ENCODE data around the gene SMURF1.

The SMURF1 gene

GRCh38 chr7:99042957-99043356 is 101.0 kb downstream of the SMURF1 start:
- peak; percentile 67 for DNase-seq

DNA sequence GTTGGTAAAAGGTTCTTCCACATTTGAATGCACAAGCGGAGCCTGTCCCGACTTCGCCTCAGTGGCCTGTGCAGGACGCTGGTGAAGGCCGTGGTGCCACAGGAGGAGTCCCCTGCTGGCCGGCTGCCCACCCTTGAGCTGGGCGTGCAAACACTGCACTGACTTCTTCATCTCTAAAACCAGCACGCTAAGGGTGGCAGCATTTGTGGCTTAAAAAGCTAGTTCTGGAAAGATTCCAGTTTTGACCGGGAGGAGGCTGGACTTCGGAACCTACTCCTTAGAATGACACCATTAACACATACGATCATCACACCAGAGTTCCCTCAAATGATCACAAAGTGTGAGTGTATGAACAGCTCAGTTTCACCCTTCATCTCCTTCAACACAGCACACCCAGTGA is 102.4 kb downstream of the SMURF1 start:
- DNase-seq, result no peak

- DNase-seq, result peak; percentile 94
Observed at GRCh38 chr7:99040104-99040958, 103.6 kb downstream of the SMURF1 start.

- no peak for DNase-seq
Observed at GRCh38 chr7:99039384-99039891, 104.5 kb downstream of the SMURF1 start.

DNA sequence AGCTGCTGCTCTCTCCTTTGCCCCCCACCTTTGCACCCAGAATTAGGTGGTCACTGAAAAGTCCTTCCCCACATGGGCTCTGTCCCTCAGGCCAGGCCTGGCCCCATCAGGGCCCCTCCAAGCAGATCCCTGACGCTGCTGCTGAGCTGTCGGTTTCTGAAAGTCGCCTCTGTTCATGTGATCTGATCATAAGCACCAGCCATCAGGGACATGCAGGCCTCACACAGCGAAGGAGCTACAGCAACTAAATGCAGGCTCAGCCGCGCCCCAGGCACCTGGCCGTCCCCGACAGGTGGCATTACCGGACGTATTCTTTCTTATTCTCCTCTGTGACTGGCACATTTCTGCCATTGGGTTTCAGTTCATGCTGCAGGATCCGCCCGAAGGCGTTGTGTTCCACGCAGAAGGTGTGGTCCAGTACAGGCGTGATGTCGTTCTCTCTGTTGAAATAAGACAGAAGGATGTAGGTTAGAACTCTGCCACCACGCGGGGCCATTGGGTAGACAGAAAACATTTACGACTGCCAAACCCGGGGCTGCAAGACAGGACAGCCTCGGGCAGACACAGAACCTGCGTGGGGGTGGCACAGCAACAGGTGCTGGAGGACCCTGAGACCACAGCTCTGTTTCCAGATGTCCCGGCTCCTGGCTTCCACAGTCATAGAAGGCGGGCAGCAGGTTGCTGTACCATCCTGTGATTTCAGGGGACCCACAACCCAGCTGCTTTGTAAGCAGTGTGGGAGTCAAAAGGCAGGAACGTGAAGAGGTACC is 105.6 kb downstream of the SMURF1 start:
- no peak for DNase-seq

DNA sequence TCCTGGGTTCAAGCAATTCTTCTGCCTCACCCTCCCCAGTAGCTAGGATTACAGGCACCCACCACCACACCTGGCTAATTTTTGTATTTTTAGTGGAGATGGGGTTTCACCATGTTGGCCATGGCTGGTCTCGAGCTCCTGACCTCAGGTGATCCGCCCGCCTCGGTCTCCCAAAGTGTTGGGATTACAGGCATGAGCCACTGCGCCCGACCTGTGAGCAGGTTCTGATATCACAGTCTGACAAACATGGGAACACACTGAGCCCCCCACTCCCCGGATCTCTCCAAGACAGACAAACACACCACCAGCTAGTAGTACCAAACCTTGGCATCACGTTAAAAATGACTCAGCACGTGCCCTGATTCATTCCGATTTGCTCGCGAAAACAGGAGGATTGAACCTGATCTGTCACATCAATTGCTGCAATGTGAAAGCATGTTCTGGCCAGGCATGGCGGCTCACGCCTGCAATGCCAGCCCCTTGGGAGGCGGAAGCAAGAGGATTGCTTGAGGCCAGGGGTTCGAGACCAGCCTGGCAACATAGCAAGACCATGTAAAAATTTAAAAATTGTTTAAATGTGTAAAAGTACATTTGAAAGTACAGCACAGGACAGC is 106.5 kb downstream of the SMURF1 start:
- DNase-seq, result no peak

DNA sequence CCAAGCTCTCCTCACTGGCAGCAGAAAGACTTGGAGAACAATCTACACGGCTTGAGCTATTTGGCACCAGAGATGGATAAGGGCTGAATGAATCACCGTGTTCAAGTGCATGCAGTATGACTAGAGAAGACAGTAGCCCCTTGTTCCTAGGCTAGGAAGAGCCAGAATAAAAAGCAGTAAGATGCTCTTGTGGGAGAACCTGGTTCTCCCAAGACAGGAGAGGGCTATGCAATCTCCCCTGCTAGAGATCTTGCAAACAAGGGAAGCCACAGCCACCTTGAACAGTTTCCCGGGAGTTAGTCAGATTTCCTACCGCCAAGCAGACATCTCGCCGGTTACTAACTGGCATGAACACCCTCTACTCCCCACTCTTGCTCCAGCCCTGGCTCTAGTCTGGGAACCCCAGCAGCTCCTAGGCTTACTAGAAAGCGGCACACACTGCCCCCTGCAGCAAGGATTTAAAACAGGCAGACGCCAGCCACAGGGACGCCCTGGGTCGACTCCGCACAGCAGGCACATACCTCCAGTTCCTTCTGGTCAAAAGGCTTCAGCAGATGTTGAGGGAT is 107.3 kb downstream of the SMURF1 start:
- peak; percentile 75 for DNase-seq

- DNase-seq, result no peak
Observed at GRCh38 chr7:99035723-99036545, 108.0 kb downstream of the SMURF1 start.

GRCh38 chr7:99034932-99035722 is 108.8 kb downstream of the SMURF1 start:
- no peak for DNase-seq

- DNase-seq, result no peak
Observed at GRCh38 chr7:99033765-99034164, 110.1 kb downstream of the SMURF1 start.

- no peak for DNase-seq
Observed at GRCh38 chr7:99032928-99033327, 111.0 kb downstream of the SMURF1 start.

DNA sequence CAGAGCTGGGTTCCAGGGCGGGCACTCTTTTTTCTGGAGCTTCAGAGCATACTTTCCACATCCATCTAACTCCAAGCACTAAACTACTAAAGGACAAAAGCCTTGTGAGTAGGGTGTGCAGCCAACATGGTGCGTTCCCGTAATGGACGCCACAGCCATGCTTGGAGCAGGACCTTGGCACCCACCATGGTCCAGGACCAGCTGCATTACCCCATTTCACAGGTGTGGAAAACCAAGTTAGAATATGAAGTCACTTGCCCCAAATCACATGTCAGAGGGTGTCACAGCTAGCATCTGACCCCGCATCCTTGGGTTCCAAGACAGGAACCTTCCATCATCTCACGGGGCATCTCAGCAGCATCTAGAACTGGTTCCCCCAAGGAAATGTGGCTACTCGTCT is 112.4 kb downstream of the SMURF1 start:
- no peak for DNase-seq

DNA sequence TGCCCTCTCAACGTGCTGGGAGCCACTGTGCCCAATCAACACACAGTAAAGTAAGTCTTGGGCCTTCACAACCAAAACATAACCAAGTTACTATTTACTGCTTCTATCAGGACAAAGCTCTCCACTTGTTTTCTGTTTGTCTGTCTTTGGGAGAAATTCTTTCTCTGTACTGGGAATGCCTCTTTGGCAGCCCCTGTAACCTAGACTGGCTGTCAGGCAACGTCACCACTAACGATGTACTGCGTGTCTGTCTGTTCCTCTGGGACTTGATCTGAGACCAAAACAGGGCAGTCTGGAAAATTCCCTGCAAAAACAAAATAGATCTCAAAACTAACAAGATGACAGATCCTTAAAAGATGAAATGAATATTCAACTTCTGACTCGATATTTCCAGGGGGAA is 113.0 kb downstream of the SMURF1 start:
- DNase-seq, result no peak

GRCh38 chr7:99030457-99030856 is 113.5 kb downstream of the SMURF1 start:
- DNase-seq, result no peak

DNA sequence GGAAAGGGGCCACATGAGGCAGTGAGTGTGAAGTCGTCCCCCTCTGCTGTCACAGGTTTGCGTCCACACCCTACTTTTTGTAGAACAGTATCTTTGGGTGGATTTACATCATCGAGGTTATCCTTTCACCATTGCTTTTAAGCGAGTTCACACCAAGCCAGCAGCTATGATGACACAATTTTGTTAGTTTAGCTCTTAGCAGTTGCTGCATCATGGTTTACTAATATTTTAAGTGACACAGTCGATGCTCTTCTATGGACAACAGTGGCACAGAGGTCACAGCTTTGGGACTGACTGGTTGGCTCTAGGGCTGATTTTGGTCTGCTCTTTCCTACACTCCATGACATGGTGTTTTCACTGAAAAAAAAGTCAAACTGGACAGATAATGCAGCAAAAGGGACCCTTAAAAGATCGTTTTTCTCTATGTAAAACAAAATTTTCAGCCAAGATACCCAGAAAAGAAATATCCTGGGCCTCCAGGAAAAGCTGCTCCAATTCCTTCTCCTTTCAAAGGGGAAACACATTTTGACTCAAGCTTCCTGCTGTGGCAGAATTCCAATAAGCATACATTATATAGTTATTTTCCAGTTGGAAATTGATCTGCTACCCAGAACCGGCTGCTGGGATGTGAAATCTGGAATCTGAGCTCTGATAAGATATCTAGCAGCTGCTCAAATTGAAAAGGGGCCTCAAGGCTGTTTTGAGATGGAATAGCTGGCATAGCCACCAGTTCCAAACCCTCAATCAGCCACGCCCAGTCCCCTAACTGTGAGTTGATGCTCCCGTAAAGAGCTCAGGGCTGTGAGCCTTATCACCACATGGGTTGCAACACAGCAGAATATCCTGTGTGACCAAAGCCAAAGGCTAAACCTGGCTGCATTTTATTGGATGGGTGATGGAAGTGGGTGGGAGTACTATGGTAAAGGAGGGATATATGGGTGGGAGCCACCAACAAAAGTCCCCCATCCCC is 114.2 kb downstream of the SMURF1 start:
- no peak for DNase-seq

DNA sequence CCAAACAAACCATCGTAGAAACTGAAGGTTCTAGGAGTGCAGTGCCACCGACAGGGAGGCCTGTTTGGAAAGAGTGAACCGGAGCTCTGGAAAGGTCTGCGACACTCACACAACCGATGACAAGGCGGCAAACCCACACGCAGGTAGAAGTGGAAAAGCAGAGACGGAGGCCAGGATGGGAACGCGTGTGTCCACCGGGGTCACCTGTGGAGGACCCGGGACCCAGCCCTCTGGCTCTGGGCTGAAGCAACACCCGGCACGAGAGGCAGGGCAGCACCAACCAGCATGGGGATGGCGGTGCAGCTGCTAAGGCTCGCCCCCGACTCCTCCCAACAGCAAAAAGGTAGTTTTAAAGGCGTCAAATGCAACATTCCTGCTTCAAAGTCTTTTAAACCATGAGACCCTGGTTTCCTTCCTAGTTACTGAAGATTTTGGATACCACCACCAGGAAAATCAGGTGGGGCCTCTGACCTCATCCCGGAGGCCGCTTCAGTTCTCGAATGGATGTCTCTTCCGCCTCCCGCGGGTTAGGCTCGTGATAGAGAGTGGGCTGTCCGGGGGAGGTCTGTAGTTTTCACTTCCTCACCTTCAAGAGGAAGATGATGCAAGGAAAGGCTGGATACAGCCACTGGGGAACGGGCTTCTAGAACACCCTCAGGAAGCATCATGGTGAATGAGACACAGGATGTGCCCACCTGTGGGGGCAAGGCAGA is 115.5 kb downstream of the SMURF1 start:
- DNase-seq, result peak; percentile 42

DNA sequence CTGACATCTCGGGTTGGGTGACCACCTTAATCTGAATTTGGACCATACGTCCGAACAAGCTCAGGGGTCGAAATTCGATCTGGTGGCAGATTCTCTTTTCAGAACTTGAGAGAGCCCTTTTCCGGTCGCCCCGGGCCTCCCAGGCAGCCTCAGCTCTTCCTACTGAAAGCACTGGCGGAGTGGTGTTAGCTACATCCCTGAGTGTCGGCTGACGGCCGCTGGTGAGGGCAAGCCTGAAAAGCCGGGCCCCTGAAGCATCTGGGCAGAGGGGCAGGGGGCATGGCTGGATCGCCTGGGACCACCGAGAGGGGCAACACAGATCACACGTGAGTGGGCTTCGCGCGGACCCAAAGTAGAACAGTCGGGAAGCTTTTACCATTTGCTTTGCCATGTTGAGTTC is 116.1 kb downstream of the SMURF1 start:
- peak; percentile 49 for DNase-seq

GRCh38 chr7:99027241-99027640 is 116.7 kb downstream of the SMURF1 start:
- no peak for DNase-seq

GRCh38 chr7:99024066-99024465 is 119.8 kb downstream of the SMURF1 start:
- DNase-seq, result no peak

All from islet precursor cell (in vitro differentiated cells).